C4-2B (cell line): ENCODE measurements around the gene PDE4B.

Source experiments
- CTCF ChIP-seq: fragments of 450-650 bp; conservative IDR thresholded peaks from 2 replicates; pipeline ENCODE4 v1.5.1; 2017; ENCODE audit warnings: mild to moderate bottlenecking
- ZFX ChIP-seq: fragments of 450-650 bp; IDR thresholded peaks from 2 replicates; pipeline ENCODE4 v1.6.1; 2017

GRCh38 chr1:65840683-65841082 lies 48.0 kb downstream of the PDE4B start:
- TF ChIP-seq CTCF: no peak
- TF ChIP-seq ZFX: no peak
